Right atrium auricular region (tissue), 2 donors: Measurements from ENCODE around the gene LBHD2. TPM values are rescaled to one million over a fixed set of nuclear protein-coding genes. Genes with fewer than 3 reads are reported as not detected.

Source experiments
- DNase-seq: peaks from one replicate; pipeline ENCODE4 v3.0.0-alpha.2; 2019; ENCODE audit warnings: low spot score
- H3K27ac ChIP-seq, 2 donors: fragments of 200-600 bp; sonication (generic); 1 replicate in 1 of 2; 2 replicates in 1 of 2; pipeline ENCODE4 v1.5.1; 2016 to 2019
- H3K27me3 ChIP-seq, 2 donors: fragments of 200-600 bp; sonication (generic); one replicate each; pipeline versions ENCODE4 v1.5.1 to v1.6.0; 2017 to 2019
- H3K36me3 ChIP-seq: fragments of 200-600 bp; sonication (generic); one replicate; pipeline ENCODE4 v1.5.1; 2016
- H3K4me1 ChIP-seq, 2 donors: fragments of 200-600 bp; sonication (generic); one replicate each; pipeline versions ENCODE4 v1.5.1 to v1.6.0; 2017 to 2019
- H3K4me3 ChIP-seq, 2 donors: fragments of 200-600 bp; sonication (generic); 1 replicate in 1 of 2; 2 replicates in 1 of 2; pipeline ENCODE4 v1.5.1; 2017 to 2019; ENCODE audit warnings: mild to moderate bottlenecking in 1 of 2, moderate library complexity in 1 of 2
- H3K9me3 ChIP-seq, 2 donors: fragments of 200-600 bp; sonication (generic); one replicate each; pipeline ENCODE4 v1.5.1; 2019
- CTCF ChIP-seq, 2 donors: fragments of 200-600 bp; sonication (generic); IDR thresholded peaks; one replicate each; pipeline ENCODE4 v1.5.1; 2019; ENCODE audit warnings: antibody characterized with exemption in 2 of 2
- total RNA-seq, 2 donors: library from RNA; depleted of rRNA; stranded (reverse); fragments of >200 nt; gene quantifications; one replicate each; pipeline ENCODE4 v1.1.0, GENCODE V29; 2016

Gene LBHD2
- total RNA-seq, 2 donors from 2014 or later = not detected

DNA sequence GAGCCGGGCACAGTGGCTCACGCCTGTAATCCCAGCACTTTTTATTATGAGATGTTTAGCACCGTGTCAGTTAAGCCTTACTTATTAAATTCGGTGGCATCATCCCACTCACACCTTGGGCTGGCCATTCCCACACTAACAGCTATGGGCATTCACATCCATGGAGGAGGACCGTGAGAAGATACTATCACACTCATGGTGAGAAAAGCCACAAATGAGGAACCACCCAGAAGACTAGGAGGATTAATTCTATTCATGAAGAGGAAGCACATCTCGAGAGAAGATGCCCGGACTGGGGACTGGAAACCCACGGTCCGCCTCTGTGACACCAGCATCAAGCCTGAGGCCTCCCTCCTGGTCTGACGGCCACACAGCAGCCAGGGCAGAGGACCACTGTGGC lies 31.6 kb upstream of the LBHD2 start:
- H3K4me1 ChIP-seq = peaks cover 0 to 59% of the 10 kb centered on the region in 2 donors

GRCh38 chr14:103055695-103056094 lies 28.3 kb upstream of the LBHD2 start:
- peaks cover 0 to 57% of the 10 kb centered on the region in 2 donors for H3K4me1 ChIP-seq
- H3K4me3 ChIP-seq = peak overlapping the region; percentile 92 to 94
- DNase-seq = no peak
- no peak for TF ChIP-seq CTCF (IDR thresholded peaks at IDR 0.05)
- H3K36me3 ChIP-seq = no peaks in the 10 kb centered on the region
- no peaks in the 10 kb centered on the region for H3K27me3 ChIP-seq
- H3K27ac ChIP-seq = peak overlapping the region; percentile 14 to 87
- H3K9me3 ChIP-seq = no peaks in the 10 kb centered on the region

More for the DNA sequence above, 31.6 kb upstream of the LBHD2 start:
- Histone ChIP-seq H3K27ac (no peak overlapping the region), H3K4me3 (no peak overlapping the region), H3K9me3 (no peaks in the 10 kb centered on the region), H3K27me3 (no peaks in the 10 kb centered on the region), H3K36me3 (no peaks in the 10 kb centered on the region)
- DNase-seq = no peak
- no peak for TF ChIP-seq CTCF (IDR thresholded peaks at IDR 0.05)

- no peaks in the 10 kb centered on the region for H3K27me3 ChIP-seq
- no peak for TF ChIP-seq CTCF (IDR thresholded peaks at IDR 0.05)
- H3K36me3 ChIP-seq = no peaks in the 10 kb centered on the region
- H3K4me1 ChIP-seq = peaks cover 0 to 50% of the 10 kb centered on the region in 2 donors
- H3K9me3 ChIP-seq = no peaks in the 10 kb centered on the region
- peak overlapping the region; percentile 87 for H3K27ac ChIP-seq
- peak overlapping the region; percentile 92 to 94 for H3K4me3 ChIP-seq
- peak; percentile 72 for DNase-seq
Measured at GRCh38 chr14:103056322-103057027, 27.5 kb upstream of the LBHD2 start.

GRCh38 chr14:103057028-103057371 lies 27.0 kb upstream of the LBHD2 start:
- Histone ChIP-seq H3K4me3 (peak overlapping the region; percentile 92 to 94), H3K36me3 (no peaks in the 10 kb centered on the region), H3K27me3 (no peaks in the 10 kb centered on the region), H3K27ac (peak overlapping the region; percentile 87), H3K9me3 (no peaks in the 10 kb centered on the region), H3K4me1 (peaks cover 0 to 45% of the 10 kb centered on the region in 2 donors)
- no peak for DNase-seq
- no peak for TF ChIP-seq CTCF (IDR thresholded peaks at IDR 0.05)

- no peak for TF ChIP-seq CTCF (IDR thresholded peaks at IDR 0.05)
- Histone ChIP-seq H3K27ac (peak within 1 kb of the TSS; percentile 87 to 88), H3K9me3 (no peaks in the 10 kb centered on the region), H3K4me1 (peaks cover 0 to 45% of the 10 kb centered on the region in 2 donors), H3K4me3 (peak within 1 kb of the TSS; percentile 92 to 94), H3K27me3 (no peaks in the 10 kb centered on the region), H3K36me3 (no peaks in the 10 kb centered on the region)
- DNase-seq = peak; percentile 82
Measured at GRCh38 chr14:103057372-103058163, 26.4 kb upstream of the LBHD2 start, which contains the start of gene CDC42BPB. CDC42BPB (minus strand) TSS chr14:103057549; CDS start chr14:103057173, 376 bp downstream.
